ENCODE measurements around the gene NLRC3.

NLRC3 gene

DNA sequence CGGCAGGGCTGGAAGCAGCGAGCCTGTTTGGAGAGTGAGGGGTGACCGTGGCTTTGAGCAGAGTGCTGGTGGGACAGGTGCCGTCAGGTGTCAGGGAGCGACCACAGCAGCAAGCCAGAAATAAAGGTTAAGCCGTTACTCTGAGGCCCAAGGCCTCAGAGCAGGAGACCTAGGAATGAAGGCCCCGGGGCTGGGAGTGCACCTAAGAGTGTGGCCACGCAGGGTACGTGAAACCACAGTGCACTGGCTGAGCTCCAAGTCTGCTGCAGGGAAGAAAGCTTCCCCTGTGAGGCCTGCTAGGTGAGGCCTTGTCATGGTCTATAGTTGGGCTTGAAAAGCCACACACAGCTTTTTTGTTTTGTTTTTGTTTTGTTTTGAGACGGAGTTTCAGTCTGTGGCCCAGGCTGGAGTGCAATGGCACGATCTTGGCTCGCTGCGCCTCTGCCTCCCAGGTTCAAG, 67.7 kb downstream of the NLRC3 start:
- TF ChIP-seq TAF1 (IDR thresholded peaks at IDR 0.05; ENCODE audit: low read depth): no peak
- no peak for TF ChIP-seq ZBTB7A (IDR thresholded peaks at IDR 0.05; ENCODE audit: low read depth)
- no peak for TF ChIP-seq NFIC (IDR thresholded peaks at IDR 0.05)
- TF ChIP-seq TEAD4 (IDR thresholded peaks at IDR 0.05): no peak
- TF ChIP-seq FOXM1 (IDR thresholded peaks at IDR 0.05; ENCODE audit: borderline replicate concordance, low read depth): no peak
- no peak for TF ChIP-seq EGR1 (IDR thresholded peaks at IDR 0.05)
- TF ChIP-seq, protein P1, sequence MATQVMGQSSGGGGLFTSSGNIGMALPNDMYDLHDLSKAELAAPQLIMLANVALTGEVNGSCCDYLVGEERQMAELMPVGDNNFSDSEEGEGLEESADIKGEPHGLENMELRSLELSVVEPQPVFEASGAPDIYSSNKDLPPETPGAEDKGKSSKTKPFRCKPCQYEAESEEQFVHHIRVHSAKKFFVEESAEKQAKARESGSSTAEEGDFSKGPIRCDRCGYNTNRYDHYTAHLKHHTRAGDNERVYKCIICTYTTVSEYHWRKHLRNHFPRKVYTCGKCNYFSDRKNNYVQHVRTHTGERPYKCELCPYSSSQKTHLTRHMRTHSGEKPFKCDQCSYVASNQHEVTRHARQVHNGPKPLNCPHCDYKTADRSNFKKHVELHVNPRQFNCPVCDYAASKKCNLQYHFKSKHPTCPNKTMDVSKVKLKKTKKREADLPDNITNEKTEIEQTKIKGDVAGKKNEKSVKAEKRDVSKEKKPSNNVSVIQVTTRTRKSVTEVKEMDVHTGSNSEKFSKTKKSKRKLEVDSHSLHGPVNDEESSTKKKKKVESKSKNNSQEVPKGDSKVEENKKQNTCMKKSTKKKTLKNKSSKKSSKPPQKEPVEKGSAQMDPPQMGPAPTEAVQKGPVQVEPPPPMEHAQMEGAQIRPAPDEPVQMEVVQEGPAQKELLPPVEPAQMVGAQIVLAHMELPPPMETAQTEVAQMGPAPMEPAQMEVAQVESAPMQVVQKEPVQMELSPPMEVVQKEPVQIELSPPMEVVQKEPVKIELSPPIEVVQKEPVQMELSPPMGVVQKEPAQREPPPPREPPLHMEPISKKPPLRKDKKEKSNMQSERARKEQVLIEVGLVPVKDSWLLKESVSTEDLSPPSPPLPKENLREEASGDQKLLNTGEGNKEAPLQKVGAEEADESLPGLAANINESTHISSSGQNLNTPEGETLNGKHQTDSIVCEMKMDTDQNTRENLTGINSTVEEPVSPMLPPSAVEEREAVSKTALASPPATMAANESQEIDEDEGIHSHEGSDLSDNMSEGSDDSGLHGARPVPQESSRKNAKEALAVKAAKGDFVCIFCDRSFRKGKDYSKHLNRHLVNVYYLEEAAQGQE (IDR thresholded peaks at IDR 0.05; ENCODE audit: low read depth): no peak
- TF ChIP-seq TCF12 (IDR thresholded peaks at IDR 0.05; ENCODE audit: low read depth): no peak
- TF ChIP-seq CREB1 (IDR thresholded peaks at IDR 0.05; ENCODE audit: low read depth): no peak
- TF ChIP-seq CEBPB (IDR thresholded peaks at IDR 0.05): no peak
- no peak for TF ChIP-seq YY1 (IDR thresholded peaks at IDR 0.05; ENCODE audit: low read depth)
- no peak for TF ChIP-seq RAD21 (IDR thresholded peaks at IDR 0.05; ENCODE audit: low read depth)
- no peak for TF ChIP-seq EP300 (IDR thresholded peaks at IDR 0.05; ENCODE audit: borderline replicate concordance)
- TF ChIP-seq, protein P2, sequence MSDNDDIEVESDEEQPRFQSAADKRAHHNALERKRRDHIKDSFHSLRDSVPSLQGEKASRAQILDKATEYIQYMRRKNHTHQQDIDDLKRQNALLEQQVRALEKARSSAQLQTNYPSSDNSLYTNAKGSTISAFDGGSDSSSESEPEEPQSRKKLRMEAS (IDR thresholded peaks at IDR 0.05): no peak
- TF ChIP-seq, protein P3, sequence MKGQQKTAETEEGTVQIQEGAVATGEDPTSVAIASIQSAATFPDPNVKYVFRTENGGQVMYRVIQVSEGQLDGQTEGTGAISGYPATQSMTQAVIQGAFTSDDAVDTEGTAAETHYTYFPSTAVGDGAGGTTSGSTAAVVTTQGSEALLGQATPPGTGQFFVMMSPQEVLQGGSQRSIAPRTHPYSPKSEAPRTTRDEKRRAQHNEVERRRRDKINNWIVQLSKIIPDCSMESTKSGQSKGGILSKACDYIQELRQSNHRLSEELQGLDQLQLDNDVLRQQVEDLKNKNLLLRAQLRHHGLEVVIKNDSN (IDR thresholded peaks at IDR 0.05): no peak

DNA sequence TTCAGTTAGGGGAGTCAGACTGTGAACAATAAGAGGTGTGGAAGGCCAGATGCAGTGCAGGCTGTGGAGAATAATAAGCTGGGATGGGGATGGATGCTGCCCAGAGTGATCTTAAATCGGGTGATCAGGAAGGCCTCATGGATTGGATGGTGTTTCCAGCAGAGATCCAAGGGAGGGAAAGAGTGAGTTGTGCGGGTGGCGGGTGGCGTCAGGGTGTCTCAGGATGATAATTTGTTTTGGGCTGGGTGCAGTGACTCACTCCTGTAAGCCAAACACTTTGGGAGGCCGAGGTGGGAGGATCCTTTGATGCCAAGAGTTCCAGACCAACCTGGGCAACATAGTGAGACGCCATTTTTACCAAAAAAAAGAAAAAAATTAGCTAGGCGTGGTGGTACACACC, 68.5 kb downstream of the NLRC3 start:
- TF ChIP-seq, protein P3 (IDR thresholded peaks at IDR 0.05): no peak
- no peak for TF ChIP-seq TEAD4 (IDR thresholded peaks at IDR 0.05)
- no peak for TF ChIP-seq CREB1 (IDR thresholded peaks at IDR 0.05; ENCODE audit: low read depth)
- TF ChIP-seq, protein P1 (IDR thresholded peaks at IDR 0.05; ENCODE audit: low read depth): no peak
- TF ChIP-seq, protein P2 (IDR thresholded peaks at IDR 0.05): no peak
- no peak for TF ChIP-seq TAF1 (IDR thresholded peaks at IDR 0.05; ENCODE audit: low read depth)
- no peak for TF ChIP-seq TCF12 (IDR thresholded peaks at IDR 0.05; ENCODE audit: low read depth)
- no peak for TF ChIP-seq EP300 (IDR thresholded peaks at IDR 0.05; ENCODE audit: borderline replicate concordance)
- TF ChIP-seq RAD21 (IDR thresholded peaks at IDR 0.05; ENCODE audit: low read depth): no peak
- no peak for TF ChIP-seq NFIC (IDR thresholded peaks at IDR 0.05)
- no peak for TF ChIP-seq ZBTB7A (IDR thresholded peaks at IDR 0.05; ENCODE audit: low read depth)

DNA sequence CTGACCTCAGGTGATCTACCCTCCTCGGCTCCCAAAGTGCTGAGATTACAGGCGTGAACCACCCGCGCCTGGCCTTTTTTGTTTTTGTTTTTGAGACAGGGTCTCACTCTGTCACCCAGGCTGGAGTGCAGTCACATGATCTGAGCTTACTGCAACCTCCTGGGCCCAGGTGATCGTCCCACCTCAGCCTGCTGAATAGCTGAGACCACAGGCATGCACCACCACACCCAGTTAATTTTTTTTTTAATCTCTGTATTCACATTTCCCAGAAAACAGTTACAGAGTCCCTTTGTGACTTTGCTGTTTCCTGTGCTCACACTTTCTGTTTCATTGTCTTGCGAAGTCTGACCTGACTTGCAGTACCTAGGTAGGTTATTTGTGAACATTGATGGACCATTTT, 73.7 kb downstream of the NLRC3 start:
- TF ChIP-seq FOXM1 (IDR thresholded peaks at IDR 0.05; ENCODE audit: borderline replicate concordance, low read depth): no peak
- no peak for TF ChIP-seq TCF12 (IDR thresholded peaks at IDR 0.05; ENCODE audit: low read depth)

DNA sequence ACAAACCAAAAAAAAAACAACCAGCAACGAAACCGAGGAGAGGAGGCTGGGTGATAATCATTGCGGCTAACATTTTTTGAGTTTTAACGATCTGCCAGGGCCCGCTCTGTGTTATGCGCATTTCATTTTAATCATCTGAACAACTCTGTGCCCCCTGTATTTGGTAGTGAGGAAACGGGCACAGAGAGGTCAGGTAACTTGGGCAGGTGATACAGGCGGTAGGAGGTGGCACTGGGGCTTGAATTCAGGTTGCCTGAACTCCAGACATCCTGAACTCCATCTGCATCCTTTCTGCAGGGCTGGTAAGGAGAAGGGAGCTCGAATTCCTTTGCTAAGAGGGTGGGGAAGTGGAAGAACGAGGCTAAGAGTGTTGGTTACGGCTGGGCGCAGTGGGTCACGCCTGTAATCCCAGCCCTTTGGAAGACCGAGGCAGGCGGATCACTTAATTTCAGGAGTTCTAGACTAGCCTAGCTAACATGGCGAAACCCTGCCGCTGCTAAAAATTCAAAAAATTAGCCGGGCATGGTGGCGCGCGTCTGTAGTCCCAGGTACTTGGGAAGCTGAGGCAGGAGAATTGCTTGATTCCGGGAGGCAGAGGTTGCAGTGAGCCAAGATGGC, 75.3 kb downstream of the NLRC3 start:
- TF ChIP-seq FOXM1 (IDR thresholded peaks at IDR 0.05; ENCODE audit: borderline replicate concordance, low read depth): no peak
- no peak for TF ChIP-seq EP300 (IDR thresholded peaks at IDR 0.05; ENCODE audit: borderline replicate concordance)
- TF ChIP-seq, protein P3 (IDR thresholded peaks at IDR 0.05): no peak
- TF ChIP-seq, protein P2 (IDR thresholded peaks at IDR 0.05): no peak
- TF ChIP-seq RAD21 (IDR thresholded peaks at IDR 0.05; ENCODE audit: low read depth): no peak
- TF ChIP-seq ZBTB7A (IDR thresholded peaks at IDR 0.05; ENCODE audit: low read depth): no peak
- TF ChIP-seq, protein P1 (IDR thresholded peaks at IDR 0.05; ENCODE audit: low read depth): no peak
- TF ChIP-seq TCF12 (IDR thresholded peaks at IDR 0.05; ENCODE audit: low read depth): no peak
- TF ChIP-seq CEBPB (IDR thresholded peaks at IDR 0.05): no peak
- TF ChIP-seq EGR1 (IDR thresholded peaks at IDR 0.05): no peak
- TF ChIP-seq YY1 (IDR thresholded peaks at IDR 0.05; ENCODE audit: low read depth): no peak
- TF ChIP-seq NFIC (IDR thresholded peaks at IDR 0.05): no peak
- no peak for TF ChIP-seq TEAD4 (IDR thresholded peaks at IDR 0.05)
